NT2/D1 (cell line): ENCODE measurements around the gene PDSS2.

ENCODE experiments used
- SUZ12 ChIP-seq: IDR thresholded peaks from 2 replicates; pipeline ENCODE4 v1.6.1; 2011; ENCODE audit not compliant: insufficient read length, insufficient read depth; ENCODE audit errors: extremely low read depth
- YY1 ChIP-seq: IDR thresholded peaks from 2 replicates; pipeline ENCODE4 v1.6.1; 2011; ENCODE audit not compliant: insufficient read length, insufficient read depth
- ZNF274 ChIP-seq: IDR thresholded peaks from 2 replicates; pipeline ENCODE4 v1.6.1; 2011; ENCODE audit warnings: mild to moderate bottlenecking, low read depth, low read length

- no peak for TF ChIP-seq YY1
- TF ChIP-seq ZNF274: no peak
- TF ChIP-seq SUZ12: no peak
Observed at GRCh38 chr6:107186047-107186446, 273.3 kb downstream of the PDSS2 start.
